ENCODE data around the gene CHMP5.

DNA sequence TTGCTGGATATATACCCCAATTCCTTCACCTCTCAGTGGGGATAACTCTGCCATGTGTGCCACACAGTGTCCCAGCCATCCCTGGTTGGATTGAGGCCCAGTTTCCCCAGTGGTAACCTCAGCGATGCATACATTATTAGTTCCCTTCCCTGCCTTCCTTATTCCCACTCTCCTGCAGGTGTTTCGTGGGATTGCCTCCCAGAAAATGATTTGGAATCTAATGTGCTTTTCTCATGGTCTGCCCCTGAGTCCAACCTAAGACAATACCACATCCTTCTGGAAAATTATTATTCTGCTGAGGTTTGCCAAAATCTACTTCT lies 33.3 kb upstream of the CHMP5 start:
- TF ChIP-seq, protein P1, sequence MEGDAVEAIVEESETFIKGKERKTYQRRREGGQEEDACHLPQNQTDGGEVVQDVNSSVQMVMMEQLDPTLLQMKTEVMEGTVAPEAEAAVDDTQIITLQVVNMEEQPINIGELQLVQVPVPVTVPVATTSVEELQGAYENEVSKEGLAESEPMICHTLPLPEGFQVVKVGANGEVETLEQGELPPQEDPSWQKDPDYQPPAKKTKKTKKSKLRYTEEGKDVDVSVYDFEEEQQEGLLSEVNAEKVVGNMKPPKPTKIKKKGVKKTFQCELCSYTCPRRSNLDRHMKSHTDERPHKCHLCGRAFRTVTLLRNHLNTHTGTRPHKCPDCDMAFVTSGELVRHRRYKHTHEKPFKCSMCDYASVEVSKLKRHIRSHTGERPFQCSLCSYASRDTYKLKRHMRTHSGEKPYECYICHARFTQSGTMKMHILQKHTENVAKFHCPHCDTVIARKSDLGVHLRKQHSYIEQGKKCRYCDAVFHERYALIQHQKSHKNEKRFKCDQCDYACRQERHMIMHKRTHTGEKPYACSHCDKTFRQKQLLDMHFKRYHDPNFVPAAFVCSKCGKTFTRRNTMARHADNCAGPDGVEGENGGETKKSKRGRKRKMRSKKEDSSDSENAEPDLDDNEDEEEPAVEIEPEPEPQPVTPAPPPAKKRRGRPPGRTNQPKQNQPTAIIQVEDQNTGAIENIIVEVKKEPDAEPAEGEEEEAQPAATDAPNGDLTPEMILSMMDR (IDR thresholded peaks at IDR 0.05): no peak
- TF ChIP-seq POLR2A (IDR thresholded peaks at IDR 0.05): no peak
